GM12878 (cell line): ENCODE results near the gene CXCR6. TPM values are rescaled to one million over a fixed set of nuclear protein-coding genes. Genes with fewer than 3 reads are reported as not detected.

Experiments
- CBX3 ChIP-seq: fragments of 200-600 bp; sonication (generic); IDR thresholded peaks from 2 replicates; pipeline ENCODE4 v1.6.1; 2016; ENCODE audit warnings: low read depth, borderline replicate concordance
- ETV6 ChIP-seq, 2 experiments: fragments of 450-650 bp in 1 of 2; IDR thresholded peaks in 1 of 2; conservative IDR thresholded peaks in 1 of 2; 2 replicates each; pipeline ENCODE4 v1.6.1; 2014; ENCODE audit warnings: antibody characterized with exemption in 1 of 2, borderline replicate concordance in 1 of 2, low read depth in 1 of 2, mild to moderate bottlenecking in 1 of 2, moderate library complexity in 1 of 2
- KAT2A ChIP-seq: conservative IDR thresholded peaks from 2 replicates; pipeline ENCODE4 v1.6.1; 2011; ENCODE audit warnings: low read depth, low read length; ENCODE audit not compliant: control insufficient read depth
- KLF5 ChIP-seq: fragments of 450-650 bp; IDR thresholded peaks from 2 replicates; pipeline ENCODE4 v1.6.1; 2014; ENCODE audit warnings: mild to moderate bottlenecking; ENCODE audit not compliant: partially characterized antibody
- MEF2B ChIP-seq: fragments of 450-650 bp; IDR thresholded peaks from 2 replicates; pipeline ENCODE4 v1.6.1; 2018; ENCODE audit warnings: mild to moderate bottlenecking, moderate library complexity; ENCODE audit not compliant: partially characterized antibody, poor library complexity, severe bottlenecking
- MTA2 ChIP-seq: fragments of 450-650 bp; IDR thresholded peaks from 2 replicates; pipeline ENCODE4 v1.6.1; 2016; ENCODE audit warnings: low read depth, mild to moderate bottlenecking, moderate library complexity
- MTA3 ChIP-seq: IDR thresholded peaks from 2 replicates; pipeline ENCODE4 v1.6.1; 2012; ENCODE audit warnings: low read length, inconsistent platforms, borderline replicate concordance
- NR2F1 ChIP-seq: fragments of 450-650 bp; conservative IDR thresholded peaks from 2 replicates; pipeline ENCODE4 v1.6.1; 2017; ENCODE audit warnings: mild to moderate bottlenecking
- NRF1 ChIP-seq: conservative IDR thresholded peaks from 2 replicates; pipeline ENCODE4 v1.6.1; 2011; ENCODE audit warnings: mild to moderate bottlenecking, low read depth, low read length, improper control_type of control experiment
- PAX8 ChIP-seq: fragments of 450-650 bp; IDR thresholded peaks from 2 replicates; pipeline ENCODE4 v1.6.1; 2017; ENCODE audit warnings: mild to moderate bottlenecking, moderate library complexity
- TBL1XR1 ChIP-seq: IDR thresholded peaks from 2 replicates; pipeline ENCODE4 v1.6.1; 2012; ENCODE audit warnings: low read depth, low read length, improper control_type of control experiment
- ZNF592 ChIP-seq: fragments of 450-650 bp; IDR thresholded peaks from 2 replicates; pipeline ENCODE4 v1.6.1; 2017; ENCODE audit warnings: mild to moderate bottlenecking, moderate library complexity
- polyA plus RNA-seq, 11 experiments: library from polyadenylated mRNA; depleted of rRNA in 4 of 11; unstranded in 6 of 11; stranded (reverse) in 5 of 11; fragments of >200 nt; fragmentation: Nextera tagmentation in 4 of 11; fragmentation: Illumina TruSeq in 1 of 11; extraction: Ambion mirVana in 4 of 11; extraction: Trizol in 1 of 11; gene quantifications; 1 replicate in 1 of 11; 2 replicates in 10 of 11; pipeline versions ENCODE4 v1.2.1 to v1.2.3, GENCODE V29; 2011 to 2016; ENCODE audit warnings: inconsistent platforms in 2 of 11, missing spikeins in 2 of 11, low read depth in 1 of 11
- total RNA-seq, 4 experiments: library from RNA; depleted of rRNA in 3 of 4; stranded (reverse); fragments of >200 nt in 3 of 4; fragmentation: Illumina TruSeq in 1 of 4; extraction: Trizol in 1 of 4; gene quantifications; 2 replicates each; pipeline versions ENCODE4 v1.2.1 to v1.2.3, GENCODE V29; 2013 to 2021
- TF ChIP-seq, protein P1 (sequence below): IDR thresholded peaks from 2 replicates; pipeline ENCODE4 v1.6.1; 2011; ENCODE audit warnings: low read depth, low read length, improper control_type of control experiment, borderline replicate concordance
- TF ChIP-seq, protein P2 (sequence below): fragments of 450-650 bp; IDR thresholded peaks from 2 replicates; pipeline ENCODE4 v1.6.1; 2018; ENCODE audit warnings: mild to moderate bottlenecking, low read depth, moderate library complexity; ENCODE audit not compliant: partially characterized antibody
- TF ChIP-seq, protein P3 (sequence below): fragments of 450-650 bp; IDR thresholded peaks from 2 replicates; pipeline ENCODE4 v1.6.1; 2016; ENCODE audit warnings: mild to moderate bottlenecking, moderate library complexity, borderline replicate concordance

CXCR6 gene
- total and polyA plus RNA-seq, 10 of the 15 experiments (the other 5 are each of a cell fraction or from before 2014, with no cell fraction given), result 0.04 to 0.20 (median 0.12) TPM; not detected in 5

DNA sequence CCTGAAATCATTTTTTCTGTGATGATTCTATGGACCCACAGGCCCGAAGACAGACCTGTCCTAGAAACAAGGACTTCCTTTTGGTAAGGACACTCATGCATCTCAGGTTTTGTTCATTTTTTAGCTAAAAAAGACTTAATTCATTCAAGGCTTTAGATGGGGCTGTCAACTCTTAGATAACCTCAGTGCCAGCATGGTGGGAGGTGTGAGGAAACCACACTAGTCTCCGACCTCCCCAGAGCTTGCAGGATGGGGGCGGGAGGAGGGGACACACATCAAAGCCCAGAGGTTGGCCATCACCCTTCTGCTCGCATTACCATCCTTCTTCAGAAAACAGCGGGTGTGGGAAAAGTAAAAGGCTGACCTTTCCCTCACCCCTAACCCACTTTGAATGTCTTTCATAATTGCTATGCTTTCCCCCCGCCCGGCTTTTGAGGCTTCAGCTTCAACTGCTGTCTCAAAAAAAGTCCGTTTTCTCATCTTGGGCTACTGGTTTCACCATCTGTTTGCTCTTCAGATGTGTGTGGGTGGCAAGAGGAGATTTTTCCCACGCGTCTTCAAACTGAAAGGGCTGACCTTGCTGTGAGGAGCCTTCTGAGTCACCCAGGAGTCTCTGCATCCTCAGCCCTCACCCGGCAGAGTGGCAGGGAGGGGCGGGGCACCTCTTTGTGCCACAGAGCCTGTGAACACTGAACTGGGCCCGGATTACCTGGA is 27.6 kb upstream of the CXCR6 start (continued):
- TF ChIP-seq CBX3 (no peak), KAT2A (no peak), NRF1 (no peak), ZNF592 (0 out of 2 replicates have a peak, but pooled peaks have one; percentile 40), MTA3 (peak; percentile 97), KLF5 (no peak), NR2F1 (peak; percentile 97), MTA2 (peak; percentile 88), ETV6 (conservative IDR thresholded peaks at IDR 0.05 in 1 of 2, IDR thresholded peaks at IDR 0.05 in 1 of 2; ENCODE audit: borderline replicate concordance in 1 of 2, low read depth in 1 of 2) (peak in 1 of 2 experiments; percentile 71; a peak in 1 of 4 replicates), PAX8 (no peak), MEF2B (peak; percentile 95), TBL1XR1 (peak; percentile 99; the same call in 1 of the 2 replicates)
- TF ChIP-seq, protein P1, sequence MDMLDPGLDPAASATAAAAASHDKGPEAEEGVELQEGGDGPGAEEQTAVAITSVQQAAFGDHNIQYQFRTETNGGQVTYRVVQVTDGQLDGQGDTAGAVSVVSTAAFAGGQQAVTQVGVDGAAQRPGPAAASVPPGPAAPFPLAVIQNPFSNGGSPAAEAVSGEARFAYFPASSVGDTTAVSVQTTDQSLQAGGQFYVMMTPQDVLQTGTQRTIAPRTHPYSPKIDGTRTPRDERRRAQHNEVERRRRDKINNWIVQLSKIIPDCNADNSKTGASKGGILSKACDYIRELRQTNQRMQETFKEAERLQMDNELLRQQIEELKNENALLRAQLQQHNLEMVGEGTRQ, result no peak
- TF ChIP-seq, protein P2, sequence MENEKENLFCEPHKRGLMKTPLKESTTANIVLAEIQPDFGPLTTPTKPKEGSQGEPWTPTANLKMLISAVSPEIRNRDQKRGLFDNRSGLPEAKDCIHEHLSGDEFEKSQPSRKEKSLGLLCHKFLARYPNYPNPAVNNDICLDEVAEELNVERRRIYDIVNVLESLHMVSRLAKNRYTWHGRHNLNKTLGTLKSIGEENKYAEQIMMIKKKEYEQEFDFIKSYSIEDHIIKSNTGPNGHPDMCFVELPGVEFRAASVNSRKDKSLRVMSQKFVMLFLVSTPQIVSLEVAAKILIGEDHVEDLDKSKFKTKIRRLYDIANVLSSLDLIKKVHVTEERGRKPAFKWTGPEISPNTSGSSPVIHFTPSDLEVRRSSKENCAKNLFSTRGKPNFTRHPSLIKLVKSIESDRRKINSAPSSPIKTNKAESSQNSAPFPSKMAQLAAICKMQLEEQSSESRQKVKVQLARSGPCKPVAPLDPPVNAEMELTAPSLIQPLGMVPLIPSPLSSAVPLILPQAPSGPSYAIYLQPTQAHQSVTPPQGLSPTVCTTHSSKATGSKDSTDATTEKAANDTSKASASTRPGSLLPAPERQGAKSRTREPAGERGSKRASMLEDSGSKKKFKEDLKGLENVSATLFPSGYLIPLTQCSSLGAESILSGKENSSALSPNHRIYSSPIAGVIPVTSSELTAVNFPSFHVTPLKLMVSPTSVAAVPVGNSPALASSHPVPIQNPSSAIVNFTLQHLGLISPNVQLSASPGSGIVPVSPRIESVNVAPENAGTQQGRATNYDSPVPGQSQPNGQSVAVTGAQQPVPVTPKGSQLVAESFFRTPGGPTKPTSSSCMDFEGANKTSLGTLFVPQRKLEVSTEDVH, result no peak
- TF ChIP-seq, protein P3, sequence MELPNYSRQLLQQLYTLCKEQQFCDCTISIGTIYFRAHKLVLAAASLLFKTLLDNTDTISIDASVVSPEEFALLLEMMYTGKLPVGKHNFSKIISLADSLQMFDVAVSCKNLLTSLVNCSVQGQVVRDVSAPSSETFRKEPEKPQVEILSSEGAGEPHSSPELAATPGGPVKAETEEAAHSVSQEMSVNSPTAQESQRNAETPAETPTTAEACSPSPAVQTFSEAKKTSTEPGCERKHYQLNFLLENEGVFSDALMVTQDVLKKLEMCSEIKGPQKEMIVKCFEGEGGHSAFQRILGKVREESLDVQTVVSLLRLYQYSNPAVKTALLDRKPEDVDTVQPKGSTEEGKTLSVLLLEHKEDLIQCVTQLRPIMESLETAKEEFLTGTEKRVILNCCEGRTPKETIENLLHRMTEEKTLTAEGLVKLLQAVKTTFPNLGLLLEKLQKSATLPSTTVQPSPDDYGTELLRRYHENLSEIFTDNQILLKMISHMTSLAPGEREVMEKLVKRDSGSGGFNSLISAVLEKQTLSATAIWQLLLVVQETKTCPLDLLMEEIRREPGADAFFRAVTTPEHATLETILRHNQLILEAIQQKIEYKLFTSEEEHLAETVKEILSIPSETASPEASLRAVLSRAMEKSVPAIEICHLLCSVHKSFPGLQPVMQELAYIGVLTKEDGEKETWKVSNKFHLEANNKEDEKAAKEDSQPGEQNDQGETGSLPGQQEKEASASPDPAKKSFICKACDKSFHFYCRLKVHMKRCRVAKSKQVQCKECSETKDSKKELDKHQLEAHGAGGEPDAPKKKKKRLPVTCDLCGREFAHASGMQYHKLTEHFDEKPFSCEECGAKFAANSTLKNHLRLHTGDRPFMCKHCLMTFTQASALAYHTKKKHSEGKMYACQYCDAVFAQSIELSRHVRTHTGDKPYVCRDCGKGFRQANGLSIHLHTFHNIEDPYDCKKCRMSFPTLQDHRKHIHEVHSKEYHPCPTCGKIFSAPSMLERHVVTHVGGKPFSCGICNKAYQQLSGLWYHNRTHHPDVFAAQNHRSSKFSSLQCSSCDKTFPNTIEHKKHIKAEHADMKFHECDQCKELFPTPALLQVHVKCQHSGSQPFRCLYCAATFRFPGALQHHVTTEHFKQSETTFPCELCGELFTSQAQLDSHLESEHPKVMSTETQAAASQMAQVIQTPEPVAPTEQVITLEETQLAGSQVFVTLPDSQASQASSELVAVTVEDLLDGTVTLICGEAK, result no peak
